Hypothalamus (tissue), 51 donors: ENCODE measurements around the gene ZMYND11.

Experiments
- DNase-seq, 51 donors: peaks; one replicate each; lab custom pipeline; 2025; lab: John Stamatoyannopoulos, UW

ZMYND11 gene

DNA sequence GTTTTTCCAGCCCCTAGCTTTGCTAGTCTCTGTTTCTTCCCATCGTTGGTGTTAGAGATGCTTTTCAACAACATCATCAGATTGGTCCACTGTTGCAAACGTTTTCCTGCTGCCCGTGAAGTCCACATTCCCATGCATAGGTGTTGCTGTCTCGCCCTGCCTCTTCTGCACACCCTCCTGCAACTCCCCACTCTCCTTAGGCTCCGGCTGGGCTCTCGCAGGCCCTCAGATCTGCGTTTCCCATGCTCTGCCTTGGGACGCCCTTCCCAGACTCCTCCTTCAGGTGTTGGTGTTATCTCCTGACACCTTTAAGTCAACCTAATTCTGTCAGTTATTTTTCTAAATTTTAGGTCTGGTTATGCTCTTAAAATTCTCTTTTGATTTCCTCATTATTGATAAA, 55.0 kb downstream of the ZMYND11 start:
- no peak for DNase-seq

DNA sequence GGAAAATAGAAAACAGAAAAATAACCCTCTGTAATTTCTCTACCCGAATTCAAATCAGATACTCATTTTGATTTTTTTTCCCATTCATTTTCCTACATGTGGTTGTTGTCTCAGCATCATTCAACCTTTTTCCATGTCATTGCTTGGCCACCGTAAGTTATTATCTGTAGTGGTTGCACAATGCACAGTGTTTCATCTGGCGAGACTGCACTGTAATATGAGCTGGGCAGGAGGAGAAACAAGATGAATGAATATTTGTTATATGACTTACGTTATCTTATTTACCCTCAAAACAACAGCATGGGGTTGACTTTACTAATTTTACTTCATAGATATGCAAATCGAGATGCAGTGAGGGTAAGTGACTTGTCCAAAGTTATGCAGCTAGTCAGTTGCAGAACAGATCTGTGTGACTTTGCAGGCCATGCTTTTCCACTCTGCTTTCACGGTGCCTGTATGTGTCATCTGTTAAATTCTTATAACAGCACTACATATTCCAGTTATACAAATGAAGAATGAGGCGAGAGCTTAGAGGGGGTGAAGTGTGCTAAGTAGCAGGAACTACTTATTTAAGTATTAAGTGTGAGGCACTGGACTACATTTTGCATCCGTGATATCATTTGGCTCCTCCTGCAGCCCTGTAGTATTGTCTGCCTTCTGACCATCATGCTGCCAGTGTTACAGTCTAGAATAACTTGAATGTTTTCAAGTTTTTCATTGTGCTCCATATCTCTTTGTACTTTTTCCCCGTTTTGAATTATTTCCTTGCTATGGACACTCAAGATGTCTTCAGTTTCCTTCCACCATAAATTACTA, 56.7 kb downstream of the ZMYND11 start:
- no peak for DNase-seq

DNA sequence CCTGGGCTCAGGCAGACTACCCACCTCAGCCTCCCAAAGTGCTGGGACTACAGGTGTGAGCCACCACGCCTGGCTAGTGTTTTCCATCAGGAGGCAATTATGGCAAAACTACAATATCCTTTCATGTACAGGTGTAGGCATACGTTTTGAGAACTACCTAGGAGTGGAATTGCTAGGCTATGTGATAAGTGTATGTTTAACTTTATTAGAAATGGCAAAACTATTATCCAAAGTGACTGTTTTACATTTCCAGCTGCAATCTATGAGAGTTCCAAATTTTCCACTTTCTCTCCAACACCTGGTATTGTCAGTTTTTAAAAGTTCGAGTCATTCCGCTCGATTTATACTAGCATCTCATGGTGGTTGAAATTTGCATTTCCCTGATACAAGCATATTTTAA, 59.0 kb downstream of the ZMYND11 start:
- no peak for DNase-seq

DNA sequence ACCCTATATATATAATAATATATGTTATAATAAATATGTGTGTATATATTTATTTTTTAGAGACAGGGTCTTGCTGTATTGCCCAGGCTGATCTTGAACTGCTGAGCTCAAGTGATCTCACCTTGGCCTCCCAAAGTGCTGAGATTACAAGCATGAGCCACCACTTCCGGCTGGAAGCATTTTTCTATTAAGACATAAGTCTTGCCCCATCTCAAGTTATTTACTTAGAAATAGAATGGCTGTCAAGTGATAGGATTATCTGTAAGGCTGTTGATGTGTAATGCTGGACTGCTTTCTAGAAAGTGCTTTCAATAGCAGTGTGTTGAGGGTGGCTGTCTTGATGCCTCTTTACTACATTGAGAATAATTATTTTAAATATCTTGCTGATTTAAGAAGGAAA, 65.2 kb downstream of the ZMYND11 start:
- no peak for DNase-seq

DNA sequence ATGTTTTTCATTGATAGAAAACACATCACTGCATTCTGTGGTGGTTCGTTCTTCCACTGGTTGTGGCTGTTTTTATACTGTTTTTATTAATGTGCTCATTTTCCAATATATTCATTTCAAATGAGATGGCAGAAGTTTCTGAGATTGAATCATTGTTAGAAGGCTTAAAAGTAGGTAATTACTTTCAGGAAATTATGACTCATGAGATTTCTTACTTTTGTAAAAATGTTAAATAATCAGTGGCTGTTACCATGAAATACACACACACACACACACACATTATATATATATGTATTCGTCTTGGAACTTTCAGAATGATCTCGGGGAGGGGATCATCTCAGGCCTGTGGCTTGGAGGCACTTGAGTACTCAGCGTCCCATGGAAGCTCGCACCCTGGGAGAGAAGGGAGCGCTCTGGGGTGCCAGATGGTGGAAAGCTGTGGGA, 66.1 kb downstream of the ZMYND11 start:
- DNase-seq, result no peak

DNA sequence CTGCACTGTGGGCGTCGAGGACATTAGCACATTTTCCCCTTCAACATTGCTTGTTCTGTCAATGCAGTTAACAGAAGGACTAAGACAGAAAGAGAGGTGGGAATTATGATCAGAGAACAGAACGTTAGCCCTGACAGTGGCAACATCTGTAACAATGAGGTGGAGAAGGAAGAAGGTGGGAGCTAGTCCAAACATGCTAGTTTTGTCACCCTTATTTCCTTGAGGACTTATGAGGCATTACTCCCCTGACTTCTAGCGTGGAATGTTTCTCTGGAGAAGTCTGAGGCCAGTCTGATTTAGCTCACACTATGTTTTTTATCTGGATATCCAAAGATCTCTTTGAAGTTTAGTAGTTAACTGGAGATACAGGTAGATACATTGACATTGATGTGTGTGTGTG, 73.4 kb downstream of the ZMYND11 start:
- no peak for DNase-seq

DNA sequence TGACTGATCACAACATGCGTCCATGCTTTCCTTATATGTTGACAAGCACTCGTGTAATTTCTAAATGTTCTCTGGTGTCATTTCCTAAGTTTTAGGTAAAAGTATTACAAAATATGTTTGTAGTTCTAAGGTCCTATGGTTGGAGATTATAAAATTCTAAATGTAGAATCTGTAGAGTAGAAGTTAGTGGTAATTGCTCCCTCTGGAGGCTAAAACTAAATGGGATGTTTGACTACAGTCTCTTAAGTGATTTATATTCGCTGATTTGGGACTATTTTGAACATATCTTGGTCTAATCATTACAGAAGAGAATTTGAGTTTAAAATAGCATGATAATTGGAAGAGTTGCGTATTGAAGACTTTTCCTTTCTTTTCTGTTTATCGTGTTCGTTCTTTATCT, 74.1 kb downstream of the ZMYND11 start:
- DNase-seq, result no peak

DNA sequence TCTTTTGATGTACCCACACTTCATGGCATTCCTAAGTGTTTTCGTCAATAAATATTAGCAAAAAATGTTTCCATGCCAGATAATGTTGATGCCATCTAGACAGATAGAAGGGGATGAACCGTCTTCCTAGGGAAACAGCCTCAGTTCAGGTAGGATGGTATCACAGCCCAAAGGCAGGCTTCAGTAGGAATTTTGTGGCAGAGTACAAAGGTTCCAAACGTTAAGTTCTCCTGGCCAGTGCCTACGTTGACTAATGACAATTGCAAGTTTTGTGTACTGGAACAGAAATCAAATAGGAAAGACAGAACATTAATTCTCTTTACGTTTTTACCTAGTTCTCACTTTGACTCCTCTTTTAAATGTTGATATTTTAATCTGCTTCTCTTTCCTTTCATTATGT, 75.0 kb downstream of the ZMYND11 start:
- DNase-seq, result no peak

DNA sequence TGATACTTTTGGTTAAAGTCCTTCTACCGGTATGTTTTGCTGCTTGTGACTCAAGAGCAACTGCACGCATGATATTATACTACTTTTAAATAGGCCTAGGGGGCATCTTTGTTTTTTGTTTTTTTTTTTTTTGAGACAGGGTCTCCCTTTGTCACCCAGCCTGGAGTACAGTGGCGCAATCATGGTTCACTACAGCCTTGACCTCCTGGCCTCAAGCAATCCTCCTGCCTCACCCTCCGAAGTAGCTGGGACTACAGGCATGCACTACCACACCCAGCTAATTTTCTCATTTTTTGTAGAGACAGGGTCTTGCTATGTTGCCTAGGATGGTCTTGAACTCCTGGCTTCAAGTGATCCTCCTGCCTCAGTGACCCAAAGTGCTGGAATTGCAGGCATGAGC, 80.2 kb downstream of the ZMYND11 start:
- no peak for DNase-seq

DNA sequence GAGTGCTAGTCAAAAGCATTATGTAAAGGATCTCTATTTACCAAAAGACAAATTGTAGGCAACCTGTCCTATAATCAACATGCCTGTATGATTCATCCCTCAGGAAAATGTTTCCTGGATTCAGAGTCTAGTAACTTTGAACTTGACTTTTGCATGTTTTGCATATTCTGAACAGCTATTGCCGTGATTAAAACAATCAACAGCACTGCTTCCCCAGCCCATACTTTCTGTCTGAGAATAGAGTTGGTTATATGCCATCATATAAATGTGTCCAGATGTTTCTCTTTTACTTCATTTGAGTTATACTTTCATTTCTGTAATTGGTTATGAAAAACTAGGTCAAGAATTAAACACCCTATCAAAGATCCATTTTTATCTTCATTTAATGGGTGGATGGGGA, 83.5 kb downstream of the ZMYND11 start:
- no peak for DNase-seq

DNA sequence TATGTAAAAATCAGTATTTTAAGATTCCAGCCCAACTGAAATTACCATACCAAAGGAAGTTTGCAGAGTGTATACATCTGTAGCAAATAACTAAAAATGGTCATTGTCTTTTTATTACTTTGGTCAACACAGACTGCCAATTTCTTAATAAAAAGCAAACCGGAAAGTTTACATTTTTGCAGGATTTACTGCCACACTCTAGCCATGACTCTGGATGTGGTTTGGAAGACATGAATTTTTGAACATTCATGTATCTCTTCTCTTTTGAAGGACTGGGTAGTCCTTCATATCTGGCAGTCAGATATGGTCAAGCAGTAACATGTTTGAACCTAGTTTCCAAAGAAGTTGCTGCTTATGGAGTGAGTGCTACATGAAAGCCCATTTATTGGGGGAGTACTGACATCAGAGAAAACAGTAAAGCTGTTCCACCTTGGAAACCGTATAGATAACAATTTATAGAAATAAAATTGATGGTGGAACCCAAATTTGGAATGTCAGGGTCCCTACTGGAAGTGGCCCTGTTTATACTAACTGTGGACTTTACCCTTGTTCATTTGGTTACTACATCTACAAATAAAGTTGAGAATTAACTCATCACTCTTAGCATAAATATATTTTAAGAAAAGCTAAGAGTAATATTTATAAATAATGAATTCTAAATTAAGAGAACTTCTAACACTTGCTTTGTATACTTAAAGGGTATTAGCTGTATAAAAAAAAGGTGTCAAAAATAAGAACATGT, 84.6 kb downstream of the ZMYND11 start:
- no peak for DNase-seq

DNA sequence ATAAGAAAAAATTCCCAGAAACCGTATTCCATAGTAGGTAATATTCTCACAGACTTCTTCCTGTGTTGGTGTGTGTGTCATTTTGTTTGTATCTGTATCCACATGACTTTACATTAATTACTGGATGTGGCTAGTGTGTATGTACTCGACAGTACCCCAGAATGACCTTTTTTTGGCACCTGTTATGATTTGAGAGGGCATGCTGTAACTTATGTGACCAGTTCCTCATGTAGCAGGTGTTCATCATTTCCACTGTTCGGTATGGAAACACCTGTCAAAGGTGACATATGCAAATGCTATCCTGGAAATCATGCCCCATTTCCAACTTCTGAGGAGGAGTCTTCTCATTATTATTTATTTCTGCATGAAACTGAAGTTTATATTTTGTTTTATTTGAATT, 89.3 kb downstream of the ZMYND11 start:
- DNase-seq, result no peak

DNA sequence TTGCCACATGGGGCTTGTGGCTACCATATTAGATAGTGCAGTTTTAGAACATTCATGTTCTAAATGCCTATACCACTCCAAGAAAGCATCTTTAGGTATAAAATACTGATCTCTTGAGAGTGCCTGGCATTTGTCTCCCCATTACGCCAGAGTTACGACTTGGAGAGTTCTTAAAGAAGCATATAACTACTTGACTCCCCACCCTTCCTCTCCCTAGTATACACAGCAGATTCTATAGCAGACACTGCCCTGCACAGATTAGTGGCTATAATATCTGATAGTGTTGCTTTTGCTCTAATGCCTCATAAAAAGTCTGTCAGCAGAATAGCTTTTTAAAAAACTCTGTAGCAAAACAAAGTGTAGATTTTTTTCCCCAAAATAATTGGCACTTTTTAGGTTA, 90.8 kb downstream of the ZMYND11 start:
- DNase-seq, result no peak

DNA sequence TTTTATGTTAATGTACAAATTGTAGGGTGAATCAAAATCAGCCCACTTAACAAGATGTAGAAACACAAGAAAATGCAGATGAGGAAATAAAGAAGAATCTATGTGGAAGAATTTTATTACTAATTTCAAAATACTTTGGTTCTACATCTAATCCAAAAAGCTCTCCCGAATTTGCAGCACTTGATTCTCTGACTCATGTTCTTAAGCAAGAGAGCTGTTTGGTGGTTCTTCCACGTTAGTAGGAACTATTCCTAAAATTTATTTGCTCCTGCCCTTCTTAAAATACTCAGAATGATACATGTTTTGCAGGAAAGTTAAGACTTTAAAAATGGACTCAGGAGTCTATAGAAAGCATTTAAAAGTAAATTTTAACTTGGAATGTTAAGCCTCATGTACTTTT, 91.8 kb downstream of the ZMYND11 start:
- DNase-seq, result peak in 1 of 51 donors; percentile 4

DNA sequence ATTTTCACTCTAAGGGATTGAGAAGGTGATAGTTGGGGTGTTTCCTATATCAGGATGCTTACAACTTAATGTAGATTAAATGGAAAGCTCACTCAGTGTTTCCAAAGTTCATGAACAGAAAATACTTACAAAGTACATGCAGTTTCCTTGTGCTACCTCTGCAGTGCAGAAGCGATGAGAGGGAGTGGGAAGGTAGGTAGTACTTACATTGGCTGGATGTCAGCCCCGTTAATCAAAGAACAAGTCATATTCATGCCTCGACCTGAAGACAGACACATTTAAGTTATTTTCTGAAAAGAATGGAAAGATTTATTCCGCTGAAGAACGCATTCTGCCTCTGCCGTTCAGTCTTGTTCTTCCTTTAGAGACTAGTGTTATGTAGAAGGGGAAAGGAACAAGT, 93.1 kb downstream of the ZMYND11 start:
- peak in 1 of 51 donors; percentile 2 for DNase-seq

DNA sequence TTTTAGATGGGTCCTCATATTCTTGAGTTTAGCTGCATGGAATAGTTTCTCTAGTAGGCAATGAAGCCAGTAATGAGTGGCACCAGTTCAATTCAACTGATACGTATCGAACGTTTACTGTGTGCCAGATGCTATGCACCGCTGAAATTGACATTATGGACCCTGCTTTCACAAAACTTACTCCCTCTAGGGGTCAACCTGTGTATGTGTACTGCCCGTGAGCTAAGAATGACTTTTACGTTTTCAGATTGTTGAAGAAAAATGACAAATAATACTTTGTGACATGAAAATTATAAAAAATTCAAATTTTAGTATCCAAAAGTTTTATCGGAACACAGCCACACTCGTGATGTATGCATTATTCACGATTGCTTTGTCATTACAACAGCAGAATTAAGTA, 95.5 kb downstream of the ZMYND11 start:
- no peak for DNase-seq

DNA sequence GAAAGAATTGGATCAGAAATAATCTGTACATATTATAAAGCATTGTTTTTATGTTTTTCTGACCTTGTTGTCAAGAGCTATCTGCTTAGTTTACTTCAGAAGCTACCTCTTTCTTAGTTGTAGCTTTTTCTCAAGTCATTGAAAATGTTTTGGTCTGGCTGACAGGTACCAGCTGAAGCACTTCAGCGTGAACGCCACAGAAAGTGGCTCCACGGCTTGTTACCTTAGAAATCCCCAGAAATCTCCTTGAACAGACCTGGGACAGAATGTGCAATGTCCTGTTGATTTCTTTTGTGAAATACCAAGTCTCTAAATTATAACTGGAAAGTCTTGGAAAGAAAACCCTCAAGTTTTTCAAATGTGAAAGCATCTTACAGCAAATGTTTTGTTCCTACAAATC, 96.8 kb downstream of the ZMYND11 start:
- no peak for DNase-seq

DNA sequence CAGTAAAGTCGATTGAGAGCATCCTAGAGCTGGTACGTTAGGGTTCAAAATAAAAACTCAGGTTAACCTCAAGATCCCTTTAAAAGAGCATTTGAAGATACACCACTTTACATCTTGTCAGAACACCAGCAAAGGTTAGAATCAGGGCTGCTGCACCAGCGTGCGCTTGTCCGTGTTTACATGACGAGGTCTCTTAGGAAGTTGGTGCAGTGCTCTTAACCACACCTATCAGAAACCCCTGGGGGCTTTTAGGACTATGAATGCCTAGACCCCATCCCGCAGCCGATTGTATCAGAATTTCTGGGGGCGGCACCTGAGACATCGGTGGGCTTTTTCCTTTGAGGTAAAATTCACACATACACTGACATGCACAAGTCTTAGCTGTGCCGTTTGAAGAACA, 97.6 kb downstream of the ZMYND11 start:
- no peak for DNase-seq

DNA sequence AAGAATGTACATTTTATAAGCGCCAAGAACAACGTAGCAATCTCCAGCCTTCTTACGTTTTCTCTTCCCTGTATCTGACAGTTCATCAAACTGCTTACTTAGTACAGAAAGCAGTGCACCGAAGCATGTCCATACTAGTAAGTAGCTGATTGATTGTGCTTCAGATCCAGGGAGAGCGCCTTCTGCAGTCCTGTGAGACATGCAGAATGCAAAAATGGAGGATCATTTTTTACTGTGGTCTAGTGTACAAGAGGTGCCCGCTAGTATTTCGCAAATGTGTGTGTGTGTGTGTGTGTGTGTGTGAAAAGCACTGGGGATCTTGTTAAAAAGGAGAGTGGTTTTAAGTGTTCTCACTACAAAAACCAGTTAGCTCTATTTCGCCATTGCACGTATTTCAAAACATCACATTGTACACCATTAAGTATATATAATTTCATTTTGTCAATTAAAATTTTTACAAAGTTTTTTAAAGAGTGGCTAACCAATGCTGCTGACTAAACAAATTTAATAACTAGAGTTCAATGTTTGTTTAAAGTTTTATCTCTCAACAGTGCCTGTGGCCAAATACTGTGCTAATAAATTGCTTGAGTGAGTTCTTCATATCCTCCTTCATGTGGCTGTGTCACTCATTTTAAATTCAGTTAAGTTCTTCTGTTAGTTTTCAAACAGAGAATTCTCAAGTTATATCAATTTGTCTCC, 99.6 kb downstream of the ZMYND11 start:
- no peak for DNase-seq

DNA sequence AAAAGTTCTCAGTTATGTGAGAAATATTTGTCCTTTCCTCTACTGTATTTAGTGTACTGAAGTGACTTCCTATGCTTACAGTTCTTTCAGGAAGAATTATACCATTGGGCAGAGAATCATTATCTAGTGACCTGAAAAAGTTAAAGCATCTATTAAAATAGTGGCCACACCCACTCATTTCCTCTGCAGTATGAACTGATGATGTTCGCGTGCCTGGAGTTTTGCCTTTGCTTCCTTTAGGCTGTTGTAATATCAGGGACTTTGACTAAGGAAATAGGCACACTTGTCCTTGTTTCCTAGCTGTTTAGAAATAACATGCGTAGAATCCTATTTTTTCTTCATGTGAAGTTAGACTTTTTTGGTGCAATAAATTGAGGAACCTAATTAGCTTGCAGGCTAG, 100.7 kb downstream of the ZMYND11 start:
- no peak for DNase-seq

DNA sequence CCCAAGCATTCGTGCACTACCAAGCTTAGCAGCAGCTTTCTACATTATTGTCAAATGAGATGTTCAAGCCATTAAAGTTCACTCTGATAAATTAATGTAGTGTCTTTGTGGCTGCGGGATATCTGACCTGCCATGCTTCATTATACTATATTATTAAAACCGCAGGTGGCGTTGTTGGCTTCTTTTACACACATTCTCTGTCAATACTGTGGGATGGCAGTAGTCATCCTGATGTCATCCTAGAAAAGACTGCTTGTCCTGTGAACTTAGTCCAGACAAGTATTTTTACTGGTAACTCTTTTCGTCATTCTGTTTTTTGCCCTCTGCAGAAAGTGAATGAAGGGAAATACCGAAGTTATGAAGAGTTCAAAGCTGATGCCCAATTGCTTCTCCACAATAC, 103.9 kb downstream of the ZMYND11 start:
- no peak for DNase-seq

DNA sequence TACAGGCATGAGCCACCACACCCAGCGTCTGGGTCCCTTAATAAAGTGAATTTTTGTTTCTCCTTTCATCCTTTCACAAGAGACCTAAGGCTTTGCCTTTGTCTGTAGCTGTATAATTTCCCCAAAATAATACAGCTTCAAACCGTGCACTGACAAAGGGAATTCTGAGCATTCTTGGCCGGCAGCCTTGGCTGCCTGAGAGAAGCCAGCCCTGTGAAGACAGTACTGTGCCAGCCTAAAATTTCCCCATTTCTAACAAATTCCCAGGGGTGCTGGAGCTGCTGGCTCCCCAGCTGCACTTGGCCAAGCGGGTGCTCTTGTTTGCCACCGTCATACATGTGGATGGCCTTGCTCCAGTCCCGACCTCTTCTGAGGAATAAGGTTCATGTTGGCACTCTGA, 106.2 kb downstream of the ZMYND11 start:
- peak in 7 of 51 donors; percentile 7 to 47 (median 23) for DNase-seq
